ENCODE results near the gene BLTP3A.
"Not testable (repeated sequence)": the region's sequence is repeated elsewhere in the genome, so short reads cannot be mapped to it uniquely, and the experiment has no call there.

BLTP3A gene

DNA sequence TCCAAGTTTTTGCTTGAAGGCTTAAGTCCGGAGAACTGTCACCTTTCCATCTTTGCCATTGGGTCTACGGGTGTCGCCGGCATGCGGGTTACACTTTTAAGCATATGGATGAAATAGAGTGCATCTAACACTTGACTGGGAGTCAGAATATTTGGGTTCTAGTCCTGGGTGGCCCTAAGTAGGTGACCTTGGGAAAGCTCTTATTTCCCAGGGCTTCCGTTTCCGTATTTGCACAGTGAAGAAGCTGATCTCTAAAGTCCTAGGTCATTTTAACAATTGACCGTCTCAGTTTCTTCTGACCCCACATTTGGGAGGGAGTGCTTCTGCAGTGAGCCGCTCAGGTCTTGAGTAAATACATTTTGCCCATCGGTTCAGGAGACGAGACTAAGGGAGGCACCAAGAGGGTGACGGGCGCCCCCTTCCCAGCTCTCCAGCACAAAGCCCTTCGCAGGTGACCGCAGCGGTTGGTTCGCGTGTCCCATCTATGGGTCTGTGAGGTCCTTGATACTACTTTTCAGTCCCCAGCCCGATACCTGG lies 651 bp upstream of the BLTP3A start:
- peak; percentile 42 for DNase-seq (ENCODE audit: low spot score)

DNA sequence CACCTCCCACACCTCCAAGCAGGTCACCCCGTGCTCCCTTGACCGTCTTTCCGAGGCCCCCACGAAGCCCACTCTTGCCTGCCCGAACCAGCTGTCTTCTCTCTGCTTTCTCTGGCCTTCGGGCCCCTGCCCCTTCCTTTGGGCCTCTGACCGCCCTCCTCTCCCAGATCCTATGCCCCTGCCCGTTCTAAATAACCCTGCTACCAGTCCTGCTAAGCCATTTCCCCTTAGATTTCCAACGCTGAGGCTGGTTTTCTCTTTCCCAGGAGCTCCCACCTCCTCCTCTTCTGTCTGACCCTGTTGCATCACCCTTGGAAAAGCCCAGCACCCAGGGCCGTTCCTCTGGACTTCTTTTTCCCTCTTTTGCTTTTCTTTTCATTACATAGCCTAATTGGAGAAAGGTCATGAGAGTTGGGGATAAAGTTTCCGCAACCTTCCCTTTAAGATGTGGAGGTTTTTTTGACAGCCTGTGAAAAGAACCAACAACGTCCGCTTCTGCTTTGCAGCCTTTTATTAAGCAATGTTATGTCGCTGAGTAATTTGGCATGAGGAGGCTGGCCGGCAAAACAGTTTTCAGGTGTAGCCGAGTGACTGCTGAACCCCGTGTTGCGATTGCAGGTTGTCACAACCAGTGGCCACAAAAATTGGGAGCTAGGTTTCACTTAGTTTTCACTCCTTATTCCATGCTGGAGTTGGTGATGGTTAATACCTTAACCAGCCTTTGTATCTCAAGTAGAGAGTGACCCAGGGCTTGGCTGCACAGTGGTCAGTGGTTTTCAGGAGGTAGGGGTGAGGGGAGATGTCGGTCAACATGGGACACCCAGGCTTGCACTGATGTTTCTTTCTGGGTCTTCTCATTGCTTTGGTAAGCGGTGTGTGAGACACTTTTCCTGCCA lies 970 bp downstream of the BLTP3A start:
- peak; percentile 31 for DNase-seq (ENCODE audit: low spot score)

DNA sequence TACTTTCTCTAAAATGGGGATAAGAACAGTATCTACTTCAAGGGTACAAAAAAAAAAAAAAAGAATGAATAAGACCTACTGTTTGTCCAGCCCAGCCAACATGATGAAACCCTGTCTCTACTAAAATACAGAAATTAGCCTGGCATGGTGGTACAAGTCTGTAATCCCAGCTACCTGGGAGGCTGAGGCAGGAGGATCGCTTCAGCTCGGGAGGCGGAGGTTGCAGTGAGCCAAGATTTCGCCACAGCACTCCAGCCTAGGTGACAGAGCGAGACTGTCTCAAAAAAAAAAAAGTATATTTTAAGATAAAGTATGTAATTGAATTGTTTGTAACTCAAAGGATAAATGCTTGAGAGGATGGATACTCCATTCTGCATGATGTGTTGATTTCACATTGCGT lies 2.0 kb downstream of the BLTP3A start:
- no peak for DNase-seq (ENCODE audit: low spot score)

DNA sequence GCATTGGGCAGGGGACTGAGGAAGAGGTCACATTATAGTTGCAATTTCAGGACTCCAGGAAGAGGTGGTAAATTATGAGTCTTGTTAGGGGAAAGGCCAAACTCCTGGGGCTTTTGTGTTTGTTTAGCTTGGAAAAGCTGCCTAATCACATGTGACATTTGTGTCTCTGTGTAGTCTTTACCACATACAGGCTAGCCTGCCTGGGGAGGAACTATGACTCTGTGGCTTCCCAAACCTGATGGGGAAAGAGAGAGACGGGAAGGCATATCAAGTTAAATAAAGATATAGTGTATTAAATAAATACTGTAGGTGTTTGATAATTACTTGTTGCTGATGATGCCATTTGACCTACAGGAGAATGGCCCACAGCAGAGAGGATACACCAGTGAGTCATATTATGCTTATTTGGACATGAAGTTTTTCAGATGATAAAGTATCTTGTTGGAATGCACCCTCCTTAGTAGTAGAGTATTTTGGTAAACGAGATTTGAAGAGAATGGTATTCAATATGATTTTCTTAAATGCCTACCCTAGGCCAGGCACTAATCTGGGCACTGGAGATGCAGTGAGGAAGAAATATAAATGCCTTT lies 4.0 kb downstream of the BLTP3A start:
- no peak for DNase-seq (ENCODE audit: low spot score)

DNA sequence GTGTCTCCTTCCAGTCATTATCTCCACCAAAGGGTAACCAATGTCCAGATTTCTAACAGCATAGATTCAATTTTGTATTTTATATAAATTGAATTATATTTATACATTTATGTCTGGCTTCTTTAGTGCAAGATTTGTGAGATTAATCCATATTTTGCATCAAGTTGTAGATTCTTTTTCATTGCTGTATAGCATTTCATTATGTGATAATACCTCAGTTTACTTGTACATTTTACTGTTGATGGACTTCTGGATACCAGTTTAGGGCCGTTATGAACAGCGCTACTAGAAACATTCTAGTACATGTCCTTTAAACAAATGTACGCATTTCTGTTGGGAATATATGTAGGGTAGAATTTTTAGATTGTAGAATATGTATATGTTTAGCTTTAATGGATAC lies 6.2 kb downstream of the BLTP3A start:
- no peak for DNase-seq (ENCODE audit: low spot score)

DNA sequence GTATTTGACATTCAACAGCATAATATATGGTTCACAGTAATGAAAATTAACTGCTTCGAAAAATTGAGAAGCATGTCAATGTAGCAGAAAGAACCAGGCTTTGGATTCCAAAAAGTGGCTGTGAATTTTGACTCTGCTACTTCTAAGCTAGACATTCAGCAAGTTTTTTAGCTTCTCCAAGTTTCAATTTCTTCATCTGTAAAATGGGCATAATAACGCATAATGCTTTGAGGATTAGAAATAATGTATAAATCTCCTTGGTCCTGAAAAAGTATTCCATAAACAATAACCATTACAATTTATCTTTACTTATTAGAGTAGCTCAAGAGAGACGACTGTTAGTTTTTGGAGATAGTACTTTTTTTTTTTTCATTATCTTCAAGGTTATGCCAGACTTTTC lies 7.7 kb downstream of the BLTP3A start:
- no peak for DNase-seq (ENCODE audit: low spot score)

DNA sequence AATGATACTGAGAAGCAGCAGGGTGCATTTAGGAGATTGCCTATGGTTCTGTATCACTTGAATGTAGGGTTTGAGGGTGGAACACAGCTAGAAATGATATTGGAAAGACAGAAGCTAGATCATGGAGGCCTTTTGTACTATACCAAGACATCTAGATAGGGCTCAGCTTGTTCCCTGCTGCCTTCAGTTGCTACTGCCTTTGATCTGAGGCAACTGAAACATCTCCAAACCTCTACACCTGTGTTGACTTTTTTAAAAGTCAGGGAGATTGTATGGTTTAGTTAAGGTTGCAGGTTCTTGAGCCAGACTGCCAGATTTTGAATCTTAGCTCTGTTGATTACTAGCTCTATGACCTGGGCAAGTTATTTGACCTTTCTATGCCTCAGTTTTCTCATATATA lies 12.7 kb downstream of the BLTP3A start:
- no peak for DNase-seq (ENCODE audit: low spot score)

DNA sequence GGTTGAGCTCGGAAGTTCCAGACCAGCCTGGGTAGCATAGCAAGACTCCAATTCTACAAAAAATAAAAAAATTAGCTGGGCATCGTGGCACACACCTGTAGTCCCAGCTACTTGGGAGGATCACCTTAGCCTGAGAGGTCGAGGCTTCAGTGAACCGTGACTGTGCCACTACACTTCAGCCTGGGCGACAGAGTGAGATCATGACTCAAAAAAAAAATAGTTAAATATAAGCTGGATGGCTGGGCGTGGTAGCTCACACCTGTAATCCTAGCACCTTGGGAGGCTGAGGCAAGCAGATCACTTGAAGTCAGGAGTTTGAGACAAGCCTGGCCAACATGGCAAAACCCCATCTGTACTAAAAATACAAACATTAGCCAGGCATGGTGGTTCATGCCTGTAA lies 13.2 kb downstream of the BLTP3A start:
- DNase-seq (ENCODE audit: low spot score) = not testable (repeated sequence)

DNA sequence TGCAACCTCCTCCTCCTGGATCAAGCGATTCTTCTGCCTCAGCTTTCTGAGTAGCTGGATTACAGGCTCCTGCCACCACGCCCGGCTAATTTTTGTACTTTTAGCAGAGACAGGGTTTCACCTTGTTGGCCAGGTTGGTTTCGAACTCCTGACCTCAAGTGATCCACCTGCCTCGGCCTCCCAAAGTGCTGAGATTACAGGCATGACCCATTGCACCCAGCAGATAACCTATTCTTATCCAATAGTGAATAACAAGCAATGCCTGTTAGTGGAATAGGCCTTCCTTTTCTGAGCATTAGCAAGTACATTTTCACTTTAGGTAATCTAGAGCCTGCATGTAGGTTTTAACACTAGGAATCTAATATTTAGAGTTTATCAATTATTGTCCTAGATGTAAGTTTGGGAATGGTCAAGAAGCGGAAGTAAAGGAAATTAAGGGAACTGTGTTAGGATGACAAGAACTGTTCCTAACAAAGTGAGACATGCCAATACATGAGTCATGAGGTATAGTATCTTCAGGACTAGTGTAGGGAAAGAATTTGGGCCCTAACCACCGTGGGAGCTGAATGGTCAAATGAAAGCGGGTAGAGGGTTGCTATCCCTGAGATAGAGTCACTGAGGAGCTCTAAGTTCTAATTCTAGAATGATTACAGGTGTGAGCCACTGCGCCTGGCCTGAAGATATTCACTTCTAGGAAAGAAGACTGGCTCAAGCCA lies 15.0 kb downstream of the BLTP3A start:
- DNase-seq (ENCODE audit: low spot score) = no peak

DNA sequence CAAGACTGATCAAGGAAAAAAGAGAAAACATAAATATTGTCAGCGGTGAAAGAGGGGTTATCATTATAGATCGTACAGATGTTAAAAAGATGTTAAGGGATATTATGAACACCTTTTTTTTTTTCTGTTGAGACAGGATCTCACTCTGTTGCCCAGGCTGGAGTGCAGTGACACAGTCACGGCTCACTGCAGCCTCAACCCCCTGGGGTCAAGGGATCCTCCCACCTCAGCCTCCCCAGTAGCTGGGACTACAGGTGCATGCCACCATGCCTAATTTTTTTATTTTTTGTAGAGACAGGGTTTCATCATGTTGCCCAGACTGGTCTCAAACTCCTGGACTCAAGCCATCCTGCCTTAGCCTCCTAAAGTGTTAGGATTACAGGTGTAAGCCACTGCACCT lies 16.6 kb downstream of the BLTP3A start:
- not testable (repeated sequence) for DNase-seq (ENCODE audit: low spot score)

DNA sequence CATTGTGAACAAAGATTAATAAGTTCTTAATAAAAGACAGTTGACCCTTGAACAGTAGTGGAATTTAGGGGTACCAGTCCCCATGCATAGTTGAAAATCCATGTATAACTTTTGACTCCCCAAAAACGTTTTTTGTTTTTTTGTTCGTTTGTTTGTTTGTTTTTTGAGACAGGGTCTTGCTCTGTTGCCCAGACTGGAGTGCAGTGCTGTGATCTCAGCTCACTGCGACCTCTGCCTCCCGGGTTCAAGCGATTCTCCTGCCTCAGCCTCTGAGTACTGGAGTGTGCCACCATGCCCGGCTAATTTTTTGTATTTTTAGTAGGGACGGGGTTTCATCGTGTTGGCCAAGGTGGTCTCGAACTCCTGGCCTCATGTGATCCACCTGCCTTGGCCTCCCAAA lies 17.5 kb downstream of the BLTP3A start:
- DNase-seq (ENCODE audit: low spot score) = not testable (repeated sequence)

DNA sequence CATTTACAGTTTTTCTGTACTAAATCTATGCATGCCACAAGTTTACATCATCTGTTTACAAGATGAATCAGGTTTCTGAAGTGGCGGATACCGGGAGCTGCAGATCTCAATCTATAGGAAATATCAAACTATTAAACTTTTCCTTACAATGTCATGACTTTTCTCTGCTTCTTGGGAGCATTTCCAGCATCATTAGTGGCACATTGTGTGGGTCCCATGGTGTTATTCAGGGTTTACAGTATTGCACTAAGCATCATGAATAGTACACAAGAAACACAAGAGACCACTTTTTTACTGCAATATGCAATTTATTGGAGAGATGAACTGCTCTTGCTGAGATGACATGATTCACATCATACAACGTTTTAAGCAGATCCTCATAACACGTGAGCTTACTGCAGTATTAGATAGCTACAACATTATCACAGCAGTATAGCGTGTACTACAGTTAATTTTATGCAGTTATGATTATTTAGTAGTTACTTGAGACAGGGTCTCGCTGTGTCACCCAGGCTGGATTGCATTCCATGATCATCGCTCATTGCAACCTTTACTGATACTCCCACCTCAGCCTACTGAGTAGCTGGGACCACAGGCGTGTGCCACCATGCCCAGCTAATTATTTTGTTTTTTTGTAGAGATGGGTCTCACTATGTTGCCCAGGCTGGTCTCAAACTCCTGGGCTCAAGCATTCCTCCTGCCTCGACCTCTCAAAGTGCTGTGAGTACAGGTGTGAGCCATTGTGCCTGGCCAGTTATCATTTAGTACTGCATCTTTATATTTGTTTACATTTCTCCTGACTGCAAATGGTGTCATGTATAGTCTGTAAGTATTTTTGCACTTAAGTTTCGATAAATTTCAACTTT lies 18.4 kb downstream of the BLTP3A start:
- no peak for DNase-seq (ENCODE audit: low spot score)

DNA sequence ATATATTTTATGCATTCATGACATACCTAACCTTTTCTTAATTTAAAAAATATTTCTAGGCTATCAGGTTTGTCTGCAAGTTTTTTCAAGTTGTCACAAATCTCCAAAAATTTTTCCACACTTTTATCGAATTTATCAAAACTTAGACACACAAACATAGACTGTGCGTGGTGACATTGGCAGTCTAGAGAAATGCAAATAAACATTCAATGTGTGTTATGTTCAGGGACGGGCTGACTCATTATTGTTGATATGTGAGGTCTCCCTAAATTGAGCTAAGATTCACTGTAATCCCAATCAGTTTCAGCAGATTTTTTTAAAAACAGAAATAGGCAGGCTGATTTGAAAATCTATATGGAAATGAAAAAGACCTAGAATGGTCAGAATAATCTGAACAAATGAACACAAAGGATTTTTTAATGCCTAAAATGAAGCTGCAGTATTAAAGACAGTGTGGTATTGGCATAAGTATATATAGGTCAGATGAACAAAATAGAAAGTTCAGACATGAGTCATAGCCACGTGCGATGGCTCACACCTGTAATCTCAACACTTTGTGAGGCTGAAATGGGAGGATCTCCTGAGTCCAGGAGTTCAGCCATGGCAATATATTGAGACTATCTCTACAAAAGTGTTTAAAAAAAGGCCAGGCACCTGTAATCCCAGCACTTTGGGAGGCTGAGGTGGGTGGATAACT lies 19.2 kb downstream of the BLTP3A start:
- DNase-seq (ENCODE audit: low spot score) = no peak

DNA sequence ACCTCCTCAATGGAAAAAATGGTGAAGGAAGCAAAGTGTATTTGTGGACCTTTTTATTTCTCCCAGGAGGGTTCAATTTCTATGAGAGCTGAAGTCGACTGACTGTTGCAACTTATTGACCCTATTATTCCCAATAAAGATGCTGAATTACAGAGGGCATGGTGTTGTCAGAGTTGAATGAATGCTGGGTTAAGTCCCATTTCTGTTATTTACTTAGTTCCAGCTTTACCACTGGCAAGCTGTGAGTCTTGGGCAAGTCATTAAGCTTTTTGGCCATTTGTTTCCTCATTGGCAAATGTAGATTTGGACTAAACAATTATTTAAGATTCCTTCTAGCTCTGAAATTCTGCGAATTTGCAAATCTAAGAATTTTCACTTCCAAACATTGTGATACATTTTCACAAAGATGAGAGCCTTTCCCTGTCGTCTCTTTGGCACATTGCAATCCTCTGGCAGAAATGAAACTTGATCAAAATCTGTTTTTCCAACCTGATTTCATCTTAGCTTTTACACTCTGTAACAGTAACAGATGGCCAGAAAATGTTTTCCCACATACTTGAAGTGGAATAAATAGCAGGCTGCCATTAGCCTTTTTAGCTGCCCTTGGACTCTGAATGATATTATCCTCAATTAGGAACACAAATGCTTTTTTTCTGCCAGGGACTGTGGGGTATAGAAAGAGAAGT lies 21.3 kb downstream of the BLTP3A start:
- DNase-seq (ENCODE audit: low spot score) = no peak

DNA sequence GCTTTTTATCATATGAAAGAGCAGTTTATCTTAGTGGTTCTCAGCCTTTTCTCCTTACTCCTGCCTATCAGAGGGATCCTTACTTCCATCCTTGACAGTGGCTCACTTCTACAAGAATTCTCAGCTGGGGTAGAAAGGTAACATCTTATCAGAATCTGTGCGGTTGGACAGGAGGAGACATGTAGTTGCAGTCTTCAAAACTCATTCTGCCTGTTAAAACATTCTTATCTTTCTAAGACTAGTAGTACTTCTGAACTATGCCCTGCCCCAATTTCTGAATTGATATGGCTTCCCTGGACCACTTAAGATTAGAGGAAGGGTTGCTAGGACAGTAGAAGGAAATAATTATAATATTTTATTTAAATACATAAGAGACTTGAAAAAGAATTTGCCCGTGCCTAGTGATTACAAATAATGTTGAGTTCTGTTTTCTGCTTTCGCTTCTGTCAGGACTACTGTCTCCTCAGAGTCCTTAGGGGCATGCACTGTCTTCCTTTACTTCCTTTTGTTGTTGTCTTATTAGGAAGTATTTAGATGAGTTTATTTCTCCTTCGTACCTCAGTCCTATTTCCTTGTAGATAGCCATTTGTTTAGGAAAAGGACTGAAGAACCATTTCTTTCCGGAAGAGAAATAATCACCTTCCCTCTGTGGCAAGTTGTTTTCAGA lies 24.9 kb downstream of the BLTP3A start:
- DNase-seq (ENCODE audit: low spot score) = peak; percentile 43

DNA sequence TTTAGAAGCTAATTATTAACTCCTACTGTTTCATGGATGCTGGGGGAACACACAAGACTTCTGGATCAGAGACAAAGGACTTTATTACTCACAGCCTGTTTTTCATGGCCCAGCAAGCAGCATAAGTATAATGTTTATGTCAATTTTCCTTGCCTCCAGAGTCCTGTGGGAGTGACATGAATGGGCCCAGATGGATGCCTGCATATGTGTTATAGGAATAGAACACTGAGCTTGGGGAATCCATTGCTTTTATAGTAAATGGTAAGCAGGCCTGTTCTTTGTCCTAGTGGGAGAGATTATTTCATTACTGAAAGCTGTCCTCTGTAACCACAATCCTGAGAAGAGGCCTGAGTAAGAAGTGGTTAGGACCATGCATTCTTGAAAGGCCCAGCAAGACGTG lies 25.6 kb downstream of the BLTP3A start:
- DNase-seq (ENCODE audit: low spot score) = no peak

DNA sequence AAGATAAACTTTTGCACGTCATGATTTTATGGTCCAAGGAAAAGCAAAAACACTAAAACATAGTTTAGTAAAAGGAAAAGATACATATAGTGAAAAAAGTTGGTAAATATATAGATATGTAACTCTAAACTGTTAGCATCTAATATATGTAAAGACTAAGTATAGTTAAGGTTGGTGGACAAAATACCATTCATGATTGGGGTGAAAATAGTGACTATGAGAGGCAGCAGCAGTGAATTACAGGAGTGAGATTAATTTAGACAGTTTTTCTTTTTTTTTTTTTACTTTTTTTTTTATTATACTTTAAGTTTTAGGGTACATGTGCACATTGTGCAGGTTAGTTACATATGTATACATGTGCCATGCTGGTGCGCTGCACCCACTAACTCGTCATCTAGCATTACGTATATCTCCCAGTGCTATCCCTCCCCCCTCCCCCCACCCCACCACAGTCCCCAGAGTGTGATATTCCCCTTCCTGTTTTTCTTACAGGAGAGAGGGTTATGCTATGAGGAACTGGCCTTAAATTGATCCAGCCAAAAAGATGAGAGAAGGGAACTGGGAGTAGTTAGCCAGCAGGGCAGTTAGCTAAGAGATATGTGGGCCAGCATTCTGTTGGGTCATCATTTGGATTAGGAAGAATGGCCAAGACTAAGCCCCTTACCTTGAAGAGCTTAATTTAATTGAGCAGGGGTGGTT lies 27.1 kb downstream of the BLTP3A start:
- not testable (repeated sequence) for DNase-seq (ENCODE audit: low spot score)

DNA sequence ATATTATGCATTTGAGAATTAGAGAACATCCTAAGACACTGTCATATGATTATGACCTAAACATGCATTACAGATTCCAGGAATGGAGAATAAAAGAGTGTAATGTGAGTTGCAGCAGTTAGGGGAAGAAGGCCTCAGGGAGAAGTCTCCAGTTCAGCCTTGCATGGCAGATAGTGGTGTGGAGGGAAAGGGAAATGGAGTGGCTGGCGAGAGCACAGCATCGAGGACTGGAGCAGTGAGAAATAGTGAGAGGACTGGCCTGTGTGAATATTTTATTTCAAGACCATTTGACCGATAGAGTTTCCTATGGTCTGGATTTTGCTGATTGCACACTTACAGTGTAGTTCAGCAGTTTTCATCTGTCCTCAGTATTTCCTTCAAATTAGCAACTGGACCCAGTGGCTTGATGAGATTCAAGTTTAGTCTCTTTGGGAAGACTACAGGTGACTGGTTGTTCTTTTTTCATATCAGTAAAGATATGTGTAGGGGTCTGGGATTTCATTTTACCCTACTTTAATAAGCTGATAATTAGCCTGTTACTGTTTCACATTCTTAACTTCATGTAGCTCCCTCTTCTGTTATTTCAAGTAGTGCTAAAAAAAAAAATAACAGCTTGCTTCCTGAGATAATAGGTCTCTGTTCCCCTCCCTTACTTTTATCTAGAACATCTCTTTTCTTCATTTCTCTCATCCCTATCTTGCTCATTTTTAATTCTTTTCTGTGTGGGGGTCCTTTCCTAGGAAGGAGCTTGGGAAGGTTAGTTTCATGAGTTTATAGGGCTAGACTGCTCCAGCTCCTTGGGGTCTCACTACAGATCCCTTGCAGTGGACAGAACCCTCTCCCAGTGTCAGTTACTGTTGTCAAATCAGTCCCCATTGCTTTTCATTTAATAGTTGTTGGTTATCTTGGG lies 27.9 kb downstream of the BLTP3A start:
- peak; percentile 22 for DNase-seq (ENCODE audit: low spot score)
